ENCODE data around the gene AK1. TPM values are rescaled to one million over a fixed set of nuclear protein-coding genes. Genes with fewer than 3 reads are reported as not detected.

The AK1 gene
- total and polyA plus RNA-seq, 9 of the 15 experiments (the other 6 are each of a cell fraction or from before 2014, with no cell fraction given), result 10.1 to 71.8 (median 39.0) TPM

DNA sequence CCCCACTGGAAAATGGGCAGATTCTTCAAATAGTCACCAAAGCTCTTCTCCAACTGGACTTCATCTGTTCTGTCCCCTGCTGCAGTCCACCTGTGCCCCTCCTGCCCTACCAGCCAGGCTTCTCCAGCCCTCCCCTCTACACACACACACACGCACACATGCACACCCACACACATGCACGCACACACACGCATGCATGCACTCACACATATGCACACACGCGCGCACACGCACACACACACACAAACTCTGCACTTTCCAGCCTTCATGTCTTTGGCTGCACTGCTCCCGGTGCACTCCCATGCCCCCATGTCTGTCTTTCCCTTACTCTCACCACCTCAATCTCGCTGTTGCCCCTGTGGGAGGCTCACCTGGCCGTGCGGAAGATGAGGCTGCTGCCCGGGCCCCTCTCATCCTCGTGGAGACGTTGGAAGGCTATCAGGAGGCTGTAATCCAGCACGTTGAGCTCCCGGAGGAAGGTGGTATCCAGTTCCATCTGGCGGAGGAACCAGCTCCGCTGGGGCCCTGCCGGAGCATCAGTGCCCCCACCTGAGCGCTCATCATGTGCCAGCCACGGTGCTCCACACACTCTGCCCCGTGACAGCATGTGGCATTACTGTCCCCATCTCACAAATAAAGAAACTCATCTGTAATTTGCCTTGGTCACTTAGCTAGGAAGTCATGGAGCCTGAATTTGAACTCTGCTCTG, 47.4 kb upstream of the AK1 start (continued):
- TF ChIP-seq, protein P1, sequence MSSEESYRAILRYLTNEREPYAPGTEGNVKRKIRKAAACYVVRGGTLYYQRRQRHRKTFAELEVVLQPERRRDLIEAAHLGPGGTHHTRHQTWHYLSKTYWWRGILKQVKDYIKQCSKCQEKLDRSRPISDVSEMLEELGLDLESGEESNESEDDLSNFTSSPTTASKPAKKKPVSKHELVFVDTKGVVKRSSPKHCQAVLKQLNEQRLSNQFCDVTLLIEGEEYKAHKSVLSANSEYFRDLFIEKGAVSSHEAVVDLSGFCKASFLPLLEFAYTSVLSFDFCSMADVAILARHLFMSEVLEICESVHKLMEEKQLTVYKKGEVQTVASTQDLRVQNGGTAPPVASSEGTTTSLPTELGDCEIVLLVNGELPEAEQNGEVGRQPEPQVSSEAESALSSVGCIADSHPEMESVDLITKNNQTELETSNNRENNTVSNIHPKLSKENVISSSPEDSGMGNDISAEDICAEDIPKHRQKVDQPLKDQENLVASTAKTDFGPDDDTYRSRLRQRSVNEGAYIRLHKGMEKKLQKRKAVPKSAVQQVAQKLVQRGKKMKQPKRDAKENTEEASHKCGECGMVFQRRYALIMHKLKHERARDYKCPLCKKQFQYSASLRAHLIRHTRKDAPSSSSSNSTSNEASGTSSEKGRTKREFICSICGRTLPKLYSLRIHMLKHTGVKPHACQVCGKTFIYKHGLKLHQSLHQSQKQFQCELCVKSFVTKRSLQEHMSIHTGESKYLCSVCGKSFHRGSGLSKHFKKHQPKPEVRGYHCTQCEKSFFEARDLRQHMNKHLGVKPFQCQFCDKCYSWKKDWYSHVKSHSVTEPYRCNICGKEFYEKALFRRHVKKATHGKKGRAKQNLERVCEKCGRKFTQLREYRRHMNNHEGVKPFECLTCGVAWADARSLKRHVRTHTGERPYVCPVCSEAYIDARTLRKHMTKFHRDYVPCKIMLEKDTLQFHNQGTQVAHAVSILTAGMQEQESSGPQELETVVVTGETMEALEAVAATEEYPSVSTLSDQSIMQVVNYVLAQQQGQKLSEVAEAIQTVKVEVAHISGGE (CRISPR knock-in tag; IDR thresholded peaks at IDR 0.05), result no peak

DNA sequence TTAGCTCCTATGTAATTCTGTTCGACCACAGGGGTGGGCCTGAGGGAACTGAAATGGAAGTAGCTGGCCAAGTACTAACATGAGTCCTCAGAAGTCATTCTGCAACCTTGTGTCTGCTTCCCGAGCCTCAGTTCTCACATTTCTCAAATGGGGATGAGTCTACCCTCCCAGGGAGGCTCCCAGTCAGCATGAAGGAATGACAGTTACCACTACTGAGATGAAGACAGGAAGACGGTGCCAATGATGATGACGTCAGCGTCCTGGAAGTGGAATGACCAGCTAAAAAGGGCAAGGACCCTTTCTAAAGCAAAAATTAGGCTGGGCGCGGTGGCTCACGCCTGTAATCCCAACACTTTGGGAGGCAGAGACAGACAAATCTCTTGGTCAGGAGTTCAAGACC, 46.3 kb upstream of the AK1 start:
- Histone ChIP-seq H3K4me2 (ENCODE audit: insufficient read depth, low read length) (no peak overlapping the region), H3K9ac (ENCODE audit: insufficient read depth in 1 of 2, low read depth in 2 of 2, low read length in 2 of 2) (no peak overlapping the region), H3K79me2 (ENCODE audit: control insufficient read depth, insufficient read depth, low read length) (no peaks in the 10 kb centered on the region), H3K36me3 (ENCODE audit: control insufficient read depth, insufficient read depth, low read length) (no peaks in the 10 kb centered on the region), H3K4me1 (replicated peaks in 1 of 2; ENCODE audit: control insufficient read depth in 2 of 2, insufficient read depth in 2 of 2, low read length in 2 of 2) (peaks cover 28 to 47% of the 10 kb centered on the region in 2 experiments), H3K27me3 (ENCODE audit: control insufficient read depth in 2 of 2, insufficient read depth in 2 of 2, low read length in 2 of 2) (no peaks in the 10 kb centered on the region), H3K4me3 (no peak overlapping the region), H3K9me3 (replicated peaks; ENCODE audit: control insufficient read depth, insufficient read depth, low read depth, low read length) (no peaks in the 10 kb centered on the region), H3K9me1 (ENCODE audit: control insufficient read depth, insufficient read depth, low read length) (no peaks in the 10 kb centered on the region), H3K27ac (ENCODE audit: extremely low read depth, low read depth, low read length) (no peak overlapping the region), H2AFZ (ENCODE audit: low read depth, low read length) (no peak overlapping the region), H4K20me1 (replicated peaks; ENCODE audit: control insufficient read depth, insufficient read depth, low read length) (no peaks in the 10 kb centered on the region)
- ATAC-seq (no peak), FAIRE-seq (no peak), DNase-seq (ENCODE audit: extremely low read depth in 1 of 4, low spot score in 3 of 4) (no peak)
- TF ChIP-seq, protein P2, sequence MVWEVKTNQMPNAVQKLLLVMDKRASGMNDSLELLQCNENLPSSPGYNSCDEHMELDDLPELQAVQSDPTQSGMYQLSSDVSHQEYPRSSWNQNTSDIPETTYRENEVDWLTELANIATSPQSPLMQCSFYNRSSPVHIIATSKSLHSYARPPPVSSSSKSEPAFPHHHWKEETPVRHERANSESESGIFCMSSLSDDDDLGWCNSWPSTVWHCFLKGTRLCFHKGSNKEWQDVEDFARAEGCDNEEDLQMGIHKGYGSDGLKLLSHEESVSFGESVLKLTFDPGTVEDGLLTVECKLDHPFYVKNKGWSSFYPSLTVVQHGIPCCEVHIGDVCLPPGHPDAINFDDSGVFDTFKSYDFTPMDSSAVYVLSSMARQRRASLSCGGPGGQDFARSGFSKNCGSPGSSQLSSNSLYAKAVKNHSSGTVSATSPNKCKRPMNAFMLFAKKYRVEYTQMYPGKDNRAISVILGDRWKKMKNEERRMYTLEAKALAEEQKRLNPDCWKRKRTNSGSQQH (CRISPR knock-in tag; IDR thresholded peaks at IDR 0.05), result no peak
- TF ChIP-seq, protein P3, sequence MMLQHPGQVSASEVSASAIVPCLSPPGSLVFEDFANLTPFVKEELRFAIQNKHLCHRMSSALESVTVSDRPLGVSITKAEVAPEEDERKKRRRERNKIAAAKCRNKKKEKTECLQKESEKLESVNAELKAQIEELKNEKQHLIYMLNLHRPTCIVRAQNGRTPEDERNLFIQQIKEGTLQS (IDR thresholded peaks at IDR 0.05), result peak; percentile 66
- TF ChIP-seq, protein P3 (CRISPR knock-in tag; conservative IDR thresholded peaks at IDR 0.05), result no peak
- intact Hi-C loops (cut with micrococcal nuclease) (loop anchor here (5.0 kb wide), 1 partner anchor 331 kb away; no protein-coding TSS in a partner anchor), in situ Hi-C loops (cut with MboI) (loop anchor here (10.0 to 25.0 kb wide), 2 partner anchors 709 to 986 kb away; no protein-coding TSS in a partner anchor)
- POLR2A ChIA-PET, result interaction anchor here (0.9 kb wide), 1 partner anchor 148 kb away, joined by 3 read pairs; no protein-coding TSS in a partner anchor
- CTCF ChIA-PET (ENCODE audit: low intra/inter-chr PET ratio), result no interaction called here
- WGBS (ENCODE audit: insufficient coverage, low coverage, missing lambda C conversion rate), result 62% methylated on average over 8 of the region's 8 CpGs
- no TSS peak for BruUV-seq (replicated peaks)
